Smooth muscle cell (in vitro differentiated cells): ENCODE measurements around the gene KCNJ16. TPM values are rescaled to one million over a fixed set of nuclear protein-coding genes. Genes with fewer than 3 reads are reported as not detected.

Experiments used
- DNase-seq: peaks from one replicate; lab custom pipeline; 2025; ENCODE audit not compliant: unreplicated experiment; lab: John Stamatoyannopoulos, UW
- H2AFZ ChIP-seq: fragments of 200-600 bp; sonication (generic); 2 replicates; pipeline ENCODE4 v1.6.0; 2016; ENCODE audit warnings: antibody characterized with exemption, low read depth, mild to moderate bottlenecking
- H3F3A ChIP-seq: fragments of 200-600 bp; sonication (generic); 2 replicates; pipeline ENCODE4 v1.6.0; 2017; ENCODE audit warnings: antibody characterized with exemption, low read depth
- H3K27ac ChIP-seq: fragments of 200-600 bp; sonication (generic); 2 replicates; pipeline ENCODE4 v1.5.1; 2016; ENCODE audit warnings: low read depth, mild to moderate bottlenecking
- H3K27me3 ChIP-seq: fragments of 200-600 bp; sonication (generic); 2 replicates; pipeline ENCODE4 v1.6.1; 2016; ENCODE audit warnings: low read depth, mild to moderate bottlenecking
- H3K36me3 ChIP-seq: fragments of 200-600 bp; sonication (generic); 2 replicates; pipeline ENCODE4 v1.5.1; 2016; ENCODE audit warnings: low read depth
- H3K4me1 ChIP-seq: fragments of 200-600 bp; sonication (generic); 2 replicates; pipeline ENCODE4 v1.5.1; 2016; ENCODE audit warnings: low read depth
- H3K4me2 ChIP-seq: fragments of 200-600 bp; sonication (generic); 2 replicates; pipeline ENCODE4 v1.6.0; 2016; ENCODE audit warnings: mild to moderate bottlenecking
- H3K4me3 ChIP-seq: fragments of 200-600 bp; sonication (generic); 2 replicates; pipeline ENCODE4 v1.5.1; 2016; ENCODE audit warnings: mild to moderate bottlenecking
- H3K79me2 ChIP-seq: fragments of 200-600 bp; sonication (generic); 2 replicates; pipeline ENCODE4 v1.6.0; 2016; ENCODE audit warnings: low read depth, mild to moderate bottlenecking
- H3K9ac ChIP-seq: fragments of 200-600 bp; sonication (generic); 2 replicates; pipeline ENCODE4 v1.6.0; 2016; ENCODE audit warnings: low read depth
- H3K9me3 ChIP-seq: fragments of 200-600 bp; sonication (generic); replicated peaks from 2 replicates; pipeline ENCODE4 v1.5.1; 2016; ENCODE audit warnings: low read depth
- H4K20me1 ChIP-seq: fragments of 200-600 bp; sonication (generic); 2 replicates; pipeline ENCODE4 v1.6.0; 2016; ENCODE audit warnings: low read depth
- CTCF ChIP-seq: fragments of 200-600 bp; sonication (generic); IDR thresholded peaks from 2 replicates; pipeline ENCODE4 v1.5.1; 2017; ENCODE audit warnings: borderline replicate concordance, mild to moderate bottlenecking, antibody characterized with exemption; ENCODE audit not compliant: insufficient read depth, poor library complexity, severe bottlenecking
- WGBS: methylation state at CpG from one replicate; pipeline ENCODE4 v1.1.7; 2016; ENCODE audit warnings: low lambda C conversion rate; 5-methylcytosine and 5-hydroxymethylcytosine counted together
- polyA plus RNA-seq: library from polyadenylated mRNA; unstranded; fragments of >200 nt; fragmentation: Nextera tagmentation; extraction: Ambion mirVana; gene quantifications from 2 replicates; pipeline ENCODE4 v1.2.1, GENCODE V29; 2016
- total RNA-seq: library from RNA; depleted of rRNA; stranded (reverse); fragments of >200 nt; gene quantifications from 2 replicates; pipeline ENCODE4 v1.2.3, GENCODE V29; 2014

The KCNJ16 gene
- total and polyA plus RNA-seq, 2 experiments from 2014 or later, result 0.09 TPM; not detected in 1

DNA sequence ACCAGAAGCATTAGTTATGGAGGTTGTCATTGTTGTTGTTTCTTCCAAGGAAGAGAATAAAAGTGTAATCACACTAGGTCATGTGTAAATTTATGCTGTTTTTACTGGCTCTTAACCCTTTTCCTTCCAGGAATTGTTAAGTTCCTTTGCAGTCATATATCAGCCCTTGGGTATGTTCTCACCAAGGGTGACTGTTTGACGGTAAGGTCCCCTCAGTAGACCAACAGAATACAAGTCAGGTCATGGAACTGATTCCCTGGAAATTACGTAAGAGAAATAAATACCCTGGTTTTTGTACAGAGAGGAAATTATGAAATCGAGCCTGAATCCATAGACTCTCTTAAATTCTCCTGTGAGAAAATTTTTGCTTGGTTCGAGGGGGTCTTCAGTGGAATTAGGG lies 83.2 kb downstream of the KCNJ16 start:
- Histone ChIP-seq H3K9me3 (no peaks in the 10 kb centered on the region), H3K4me3 (no peak overlapping the region), H3K4me2 (no peak overlapping the region), H3K9ac (no peak overlapping the region), H3K79me2 (no peaks in the 10 kb centered on the region), H2AFZ (no peak overlapping the region), H3K27ac (no peak overlapping the region), H3K36me3 (no peaks in the 10 kb centered on the region), H3K27me3 (no peaks in the 10 kb centered on the region), H3F3A (no peaks in the 10 kb centered on the region), H4K20me1 (no peaks in the 10 kb centered on the region), H3K4me1 (no peaks in the 10 kb centered on the region)
- TF ChIP-seq CTCF, result no peak
- WGBS, result 95% methylated on average over 4 of the region's 4 CpGs
- no peak for DNase-seq

GRCh38 chr17:70158591-70158990 lies 83.6 kb downstream of the KCNJ16 start:
- Histone ChIP-seq H3K79me2 (no peaks in the 10 kb centered on the region), H3K4me2 (no peak overlapping the region), H3K4me1 (no peaks in the 10 kb centered on the region), H3K27me3 (no peaks in the 10 kb centered on the region), H3F3A (no peaks in the 10 kb centered on the region), H3K9me3 (no peaks in the 10 kb centered on the region), H3K36me3 (no peaks in the 10 kb centered on the region), H3K27ac (no peak overlapping the region), H4K20me1 (no peaks in the 10 kb centered on the region), H3K9ac (no peak overlapping the region), H3K4me3 (no peak overlapping the region), H2AFZ (no peak overlapping the region)
- 95% methylated on average over 6 of the region's 6 CpGs for WGBS
- no peak for DNase-seq
- no peak for TF ChIP-seq CTCF

DNA sequence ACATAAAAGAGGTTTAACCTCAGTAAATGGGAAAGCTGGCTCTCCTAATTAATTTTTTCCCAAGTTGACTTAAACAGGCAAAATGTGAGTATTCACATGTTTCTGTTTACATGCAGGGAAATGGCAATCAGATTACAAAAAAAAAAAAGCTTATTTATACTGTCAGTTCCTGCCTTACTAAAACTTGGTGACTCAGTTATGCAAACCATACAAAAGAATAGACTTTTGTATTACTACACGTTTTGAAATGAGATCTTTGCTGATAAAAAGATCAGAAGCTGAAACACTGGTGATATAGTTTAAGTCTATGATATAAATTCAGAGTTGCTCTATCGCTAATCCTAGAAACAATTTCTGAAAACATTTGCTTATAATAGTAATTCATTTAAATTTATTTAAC lies 85.0 kb downstream of the KCNJ16 start:
- WGBS, result 66% methylated on average over 2 of the region's 2 CpGs
- DNase-seq, result no peak
- no peak overlapping the region for H3K27ac ChIP-seq

More for the DNA sequence above, 85.0 kb downstream of the KCNJ16 start:
- Histone ChIP-seq H3K27me3 (no peaks in the 10 kb centered on the region), H4K20me1 (no peaks in the 10 kb centered on the region), H3K36me3 (no peaks in the 10 kb centered on the region), H3F3A (no peaks in the 10 kb centered on the region), H2AFZ (no peak overlapping the region), H3K4me1 (no peaks in the 10 kb centered on the region), H3K79me2 (no peaks in the 10 kb centered on the region), H3K9me3 (no peaks in the 10 kb centered on the region), H3K4me3 (no peak overlapping the region), H3K4me2 (no peak overlapping the region), H3K9ac (no peak overlapping the region)
- TF ChIP-seq CTCF, result no peak
